Trophoblast cell (in vitro differentiated cells and primary cell): ENCODE data around the gene ACTN2.

Experiments used
- DNase-seq, 2 donors: peaks; one replicate each; pipeline ENCODE4 v3.0.0-alpha.2; 2016
- H2AFZ ChIP-seq: 2 replicates; pipeline ENCODE4 v1.6.1; 2013; ENCODE audit warnings: low read length, moderate library complexity, mild to moderate bottlenecking; ENCODE audit not compliant: insufficient read depth, poor library complexity
- H2AK5ac ChIP-seq: 2 replicates; pipeline ENCODE4 v1.6.1; 2013; ENCODE audit warnings: mild to moderate bottlenecking, low read length
- H2BK120ac ChIP-seq: 2 replicates; pipeline ENCODE4 v1.6.1; 2013; ENCODE audit warnings: low read length, mild to moderate bottlenecking, moderate library complexity; ENCODE audit not compliant: insufficient read depth, poor library complexity
- H2BK12ac ChIP-seq: 2 replicates; pipeline ENCODE4 v1.6.1; 2013; ENCODE audit warnings: mild to moderate bottlenecking, low read length, moderate library complexity
- H2BK5ac ChIP-seq: 2 replicates; pipeline ENCODE4 v1.6.1; 2013; ENCODE audit warnings: low read length, low read depth, moderate library complexity, mild to moderate bottlenecking; ENCODE audit not compliant: poor library complexity
- H3K14ac ChIP-seq: 2 replicates; pipeline ENCODE4 v1.6.1; 2013; ENCODE audit warnings: mild to moderate bottlenecking, low read length
- H3K18ac ChIP-seq: 2 replicates; pipeline ENCODE4 v1.6.1; 2013; ENCODE audit warnings: mild to moderate bottlenecking, low read length
- H3K23ac ChIP-seq: 2 replicates; pipeline ENCODE4 v1.6.1; 2013; ENCODE audit warnings: low read length
- H3K27ac ChIP-seq: 2 replicates; pipeline ENCODE4 v1.5.1; 2013; ENCODE audit warnings: low read depth, mild to moderate bottlenecking, inconsistent platforms, low read length, moderate library complexity
- H3K27me3 ChIP-seq: 2 replicates; pipeline ENCODE4 v1.6.1; 2013; ENCODE audit warnings: inconsistent platforms, mild to moderate bottlenecking, low read length, moderate library complexity; ENCODE audit not compliant: insufficient read depth
- H3K36me3 ChIP-seq, 2 experiments: 1 replicate in 1 of 2; 2 replicates in 1 of 2; pipeline ENCODE4 v1.6.1; 2013; ENCODE audit warnings: low read length in 2 of 2, mild to moderate bottlenecking in 2 of 2, moderate library complexity in 1 of 2; ENCODE audit not compliant: insufficient read depth in 2 of 2, control insufficient read depth in 1 of 2
- H3K4ac ChIP-seq: 2 replicates; pipeline ENCODE4 v1.6.1; 2013; ENCODE audit warnings: low read depth, mild to moderate bottlenecking, low read length, moderate library complexity
- H3K4me1 ChIP-seq, 2 experiments: 1 replicate in 1 of 2; 2 replicates in 1 of 2; pipeline ENCODE4 v1.6.1; 2013; ENCODE audit warnings: low read length in 2 of 2, mild to moderate bottlenecking in 2 of 2, moderate library complexity in 1 of 2; ENCODE audit not compliant: insufficient read depth in 2 of 2, control insufficient read depth in 1 of 2
- H3K4me2 ChIP-seq: 2 replicates; pipeline ENCODE4 v1.6.1; 2013; ENCODE audit warnings: inconsistent platforms, mild to moderate bottlenecking, low read length, moderate library complexity
- H3K4me3 ChIP-seq: 2 replicates; pipeline ENCODE4 v1.5.1; 2013; ENCODE audit warnings: mild to moderate bottlenecking, low read depth, low read length, inconsistent platforms
- H3K79me1 ChIP-seq: one replicate; pipeline ENCODE4 v1.6.1; 2013; ENCODE audit warnings: low read length
- H3K79me2 ChIP-seq: 2 replicates; pipeline ENCODE4 v1.6.1; 2013; ENCODE audit warnings: low read length, mild to moderate bottlenecking; ENCODE audit not compliant: control insufficient read depth, insufficient read depth, poor library complexity
- H3K9ac ChIP-seq: 2 replicates; pipeline ENCODE4 v1.6.1; 2013; ENCODE audit warnings: mild to moderate bottlenecking, low read length
- H3K9me3 ChIP-seq: 2 replicates; pipeline ENCODE4 v1.6.1; 2013; ENCODE audit warnings: low read depth, mild to moderate bottlenecking, control low read depth, inconsistent platforms, low read length; ENCODE audit not compliant: insufficient read depth
- H4K12ac ChIP-seq: 2 replicates; pipeline ENCODE4 v1.6.1; 2013; ENCODE audit warnings: low read depth, mild to moderate bottlenecking, low read length, moderate library complexity
- H4K8ac ChIP-seq: 2 replicates; pipeline ENCODE4 v1.6.1; 2013; ENCODE audit warnings: low read depth, mild to moderate bottlenecking, low read length, moderate library complexity
- H4K91ac ChIP-seq: one replicate; pipeline ENCODE4 v1.6.1; 2013; ENCODE audit warnings: low read depth, mild to moderate bottlenecking, low read length, moderate library complexity
- WGBS: extraction: QIAGEN DNeasy Blood & Tissue Kit; methylation state at CpG from one replicate; pipeline ENCODE4 v1.1.7; 2013; ENCODE audit warnings: missing lambda C conversion rate; ENCODE audit not compliant: insufficient read length, insufficient coverage; ENCODE audit errors: extremely low coverage; 5-methylcytosine and 5-hydroxymethylcytosine counted together

ACTN2 gene

GRCh38 chr1:236673289-236673919 lies 12.9 kb upstream of the ACTN2 start:
- Histone ChIP-seq H2BK120ac (no peak overlapping the region), H3K4me2 (no peak overlapping the region), H3K4me3 (no peak overlapping the region), H3K23ac (no peak overlapping the region), H3K9ac (no peak overlapping the region), H3K79me1 (no peaks in the 10 kb centered on the region), H3K9me3 (no peaks in the 10 kb centered on the region), H3K4ac (no peak overlapping the region), H3K18ac (no peak overlapping the region), H3K79me2 (no peaks in the 10 kb centered on the region), H4K8ac (no peak overlapping the region), H3K27me3 (no peaks in the 10 kb centered on the region), H4K12ac (no peak overlapping the region), H2AFZ (no peak overlapping the region), H2AK5ac (no peak overlapping the region), H2BK5ac (no peak overlapping the region), H2BK12ac (no peak overlapping the region), H4K91ac (no peak overlapping the region), H3K36me3 (no peaks in the 10 kb centered on the region), H3K4me1 (peaks cover 0 to 2% of the 10 kb centered on the region in 2 experiments), H3K27ac (no peak overlapping the region), H3K14ac (no peak overlapping the region)
- no peak for DNase-seq
- WGBS, result no CpG with 5 or more reads among the region's 5 CpGs

GRCh38 chr1:236677641-236678235 lies 8.6 kb upstream of the ACTN2 start:
- H4K12ac ChIP-seq, result no peak overlapping the region
- H3K18ac ChIP-seq, result no peak overlapping the region
- H3K4me3 ChIP-seq, result no peak overlapping the region
- H3K4me1 ChIP-seq, result no peaks in the 10 kb centered on the region
- no peaks in the 10 kb centered on the region for H3K27me3 ChIP-seq
- H3K9ac ChIP-seq, result no peak overlapping the region
- H2BK12ac ChIP-seq, result no peak overlapping the region
- no peak overlapping the region for H2BK120ac ChIP-seq
- no peak overlapping the region for H4K91ac ChIP-seq
- H3K9me3 ChIP-seq, result no peaks in the 10 kb centered on the region
- H3K79me1 ChIP-seq, result no peaks in the 10 kb centered on the region
- H3K27ac ChIP-seq, result no peak overlapping the region
- WGBS, result no CpG with 5 or more reads among the region's 3 CpGs
- no peak overlapping the region for H3K23ac ChIP-seq
- no peak for DNase-seq
- no peaks in the 10 kb centered on the region for H3K36me3 ChIP-seq
- H3K14ac ChIP-seq, result no peak overlapping the region
- no peak overlapping the region for H3K4me2 ChIP-seq
- no peak overlapping the region for H3K4ac ChIP-seq
- H2AFZ ChIP-seq, result no peak overlapping the region
- no peak overlapping the region for H4K8ac ChIP-seq
- H3K79me2 ChIP-seq, result no peaks in the 10 kb centered on the region
- H2AK5ac ChIP-seq, result no peak overlapping the region
- no peak overlapping the region for H2BK5ac ChIP-seq

GRCh38 chr1:236681219-236681618 lies 5.1 kb upstream of the ACTN2 start:
- Histone ChIP-seq H2AFZ (no peak overlapping the region), H3K18ac (no peak overlapping the region), H4K12ac (no peak overlapping the region), H4K91ac (no peak overlapping the region), H3K27ac (no peak overlapping the region), H3K23ac (no peak overlapping the region), H2BK120ac (no peak overlapping the region), H3K4me3 (no peak overlapping the region), H3K4me2 (no peak overlapping the region), H3K27me3 (no peaks in the 10 kb centered on the region), H4K8ac (no peak overlapping the region), H3K79me1 (peaks cover 2% of the 10 kb centered on the region), H3K9ac (no peak overlapping the region), H3K9me3 (no peaks in the 10 kb centered on the region), H2AK5ac (no peak overlapping the region), H2BK12ac (no peak overlapping the region), H3K4me1 (peaks cover 0 to 2% of the 10 kb centered on the region in 2 experiments), H3K4ac (no peak overlapping the region), H2BK5ac (no peak overlapping the region), H3K79me2 (no peaks in the 10 kb centered on the region), H3K36me3 (no peaks in the 10 kb centered on the region), H3K14ac (no peak overlapping the region)
- no CpG with 5 or more reads among the region's 3 CpGs for WGBS
- DNase-seq, result no peak

DNA sequence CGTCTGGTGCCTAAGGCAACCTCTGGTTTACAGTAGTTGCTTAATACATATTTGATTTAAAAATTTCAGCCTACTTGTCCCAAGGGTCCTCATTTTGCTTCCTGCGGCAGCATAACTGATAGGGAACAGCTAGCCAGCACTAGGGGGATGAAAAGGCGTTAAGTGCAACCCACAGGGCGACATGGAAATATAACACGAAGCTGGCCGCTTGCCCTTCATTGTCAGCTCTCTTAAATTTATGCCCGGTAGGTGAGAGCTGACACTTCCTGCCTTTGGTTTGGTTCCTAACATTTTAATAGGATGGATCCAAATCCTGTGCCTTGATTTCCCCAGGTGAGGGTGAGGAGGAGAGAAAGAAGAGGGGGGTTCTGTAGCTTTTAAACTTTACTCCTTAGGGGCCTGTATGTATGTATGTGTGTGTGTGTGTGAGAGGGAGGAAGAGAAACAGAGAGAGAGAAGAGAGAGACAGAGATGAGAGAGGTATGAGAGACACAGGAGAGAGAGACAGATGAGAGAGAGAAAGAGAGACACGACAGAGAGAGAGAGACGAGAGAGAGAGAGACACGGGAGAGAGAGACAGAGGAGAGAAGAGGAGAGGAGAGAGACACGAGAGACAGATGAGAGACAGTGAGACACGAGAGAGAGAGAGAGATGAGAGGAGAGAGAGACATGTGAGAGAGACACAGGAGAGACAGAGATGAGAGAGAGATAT lies 938 bp upstream of the ACTN2 start:
- no peak overlapping the region for H4K8ac ChIP-seq

More for the DNA sequence above, 938 bp upstream of the ACTN2 start:
- Histone ChIP-seq H3K36me3 (no peaks in the 10 kb centered on the region), H3K4me1 (peaks cover 6 to 8% of the 10 kb centered on the region in 2 experiments), H2AFZ (no peak overlapping the region), H4K12ac (no peak overlapping the region), H3K9ac (no peak overlapping the region), H2BK120ac (no peak overlapping the region), H3K18ac (no peak overlapping the region), H3K79me1 (peaks cover 2% of the 10 kb centered on the region), H4K91ac (no peak overlapping the region), H3K9me3 (no peaks in the 10 kb centered on the region), H3K79me2 (peaks cover 2% of the 10 kb centered on the region), H3K4me2 (no peak overlapping the region), H2AK5ac (no peak overlapping the region), H3K23ac (no peak overlapping the region), H3K27me3 (peaks cover 13% of the 10 kb centered on the region), H3K4me3 (no peak overlapping the region), H3K4ac (no peak overlapping the region), H2BK12ac (no peak overlapping the region), H2BK5ac (no peak overlapping the region), H3K14ac (no peak overlapping the region), H3K27ac (no peak overlapping the region)
- DNase-seq, result no peak
- no CpG with 5 or more reads among the region's 12 CpGs for WGBS
